Endodermal cell (in vitro differentiated cells): Measurements from ENCODE around the gene MTM1. TPM values are rescaled to one million over a fixed set of nuclear protein-coding genes. Genes with fewer than 3 reads are reported as not detected.
A peak's percentile ranks its signal among the peaks of the same experiment; 100 is the strongest.

Experiments used
- DNase-seq: peaks from one replicate; pipeline ENCODE4 v3.0.0-alpha.2; 2017
- H3K27ac ChIP-seq: 2 replicates; pipeline ENCODE4 v1.5.1; 2013; ENCODE audit warnings: mild to moderate bottlenecking, low read depth, low read length, moderate library complexity
- H3K27me3 ChIP-seq: 2 replicates; pipeline ENCODE4 v1.6.1; 2013; ENCODE audit warnings: mild to moderate bottlenecking, low read length, moderate library complexity; ENCODE audit not compliant: insufficient read depth, control insufficient read depth, poor library complexity, severe bottlenecking
- H3K36me3 ChIP-seq: 2 replicates; pipeline ENCODE4 v1.7.0; 2013; ENCODE audit warnings: mild to moderate bottlenecking, low read length, moderate library complexity; ENCODE audit not compliant: control insufficient read depth, insufficient read depth
- H3K4me1 ChIP-seq: one replicate; pipeline ENCODE4 v1.7.0; 2013; ENCODE audit warnings: low read length; ENCODE audit not compliant: control insufficient read depth, insufficient read depth
- H3K4me3 ChIP-seq: 2 replicates; pipeline ENCODE4 v1.5.1; 2013; ENCODE audit warnings: mild to moderate bottlenecking, low read length, moderate library complexity
- H3K9ac ChIP-seq: 2 replicates; pipeline ENCODE4 v1.6.1; 2013; ENCODE audit warnings: mild to moderate bottlenecking, low read length, moderate library complexity; ENCODE audit not compliant: poor library complexity, severe bottlenecking; ENCODE audit errors: extremely low read depth
- H3K9me3 ChIP-seq: 2 replicates; pipeline ENCODE4 v1.6.1; 2013; ENCODE audit warnings: mild to moderate bottlenecking, low read length, moderate library complexity; ENCODE audit not compliant: control insufficient read depth
- H3K27ac Mint-ChIP-seq: 2 replicates; pipeline ENCODE4 v1.8.0; 2020; ENCODE audit warnings: mixed read lengths
- H3K27me3 Mint-ChIP-seq: 2 replicates; pipeline ENCODE4 v1.8.0; 2021; ENCODE audit warnings: mild to moderate bottlenecking, mixed read lengths; ENCODE audit not compliant: insufficient read depth
- H3K36me3 Mint-ChIP-seq: 2 replicates; pipeline ENCODE4 v1.8.0; 2020; ENCODE audit warnings: low read depth, mixed read lengths
- H3K4me1 Mint-ChIP-seq: 2 replicates; pipeline ENCODE4 v1.8.0; 2020; ENCODE audit warnings: mixed read lengths
- H3K4me3 Mint-ChIP-seq: 2 replicates; pipeline ENCODE4 v1.8.0; 2020; ENCODE audit warnings: mild to moderate bottlenecking, moderate library complexity, mixed read lengths
- H3K9me3 Mint-ChIP-seq: 2 replicates; pipeline ENCODE4 v1.8.0; 2020; ENCODE audit warnings: mild to moderate bottlenecking, mixed read lengths
- CTCF ChIP-seq: fragments of 200-600 bp; sonication (generic); conservative IDR thresholded peaks from 2 replicates; pipeline ENCODE4 v1.5.0; 2021; ENCODE audit warnings: antibody characterized with exemption, mild to moderate bottlenecking
- whole genome bisulfite sequencing, 2 experiments: methylation state at CpG; one replicate each; pipeline versions ENCODE4 v1.1.5 to v1.1.7; 2013; ENCODE audit warnings: missing lambda C conversion rate in 2 of 2, mixed read lengths in 1 of 2; ENCODE audit not compliant: insufficient coverage in 1 of 2, insufficient read length in 1 of 2; 5-methylcytosine and 5-hydroxymethylcytosine counted together
- long read RNA-seq, 4 experiments: library from polyadenylated mRNA in 2 of 4; library from RNA in 1 of 4; library from capped mRNA in 1 of 4; stranded (forward) in 3 of 4; unstranded in 1 of 4; transcript quantifications; one replicate each; pipeline ENCODE4 v2.0.0, GENCODE V29; 2020 to 2021; ENCODE audit warnings: inconsistent platforms in 1 of 4
- polyA plus RNA-seq, 2 experiments: library from polyadenylated mRNA; stranded (reverse); fragments of 50-300 nt; gene quantifications; one replicate each; pipeline ENCODE4 v1.2.3, GENCODE V29; 2013
- total RNA-seq, 2 donors: library from RNA; stranded (reverse); fragmentation: NEBNext Ultra II Directional in 1 of 2; extraction: Animal tissue kit (Norgen Biotek cat#: 25700) in 1 of 2; gene quantifications; 2 replicates in 1 of 2; 3 replicates in 1 of 2; pipeline ENCODE4 v1.2.1, GENCODE V29; 2021

The MTM1 gene
- 1 to 10 TPM; 5.9 to 9.8 TPM for total RNA-seq
- 8.9 TPM for polyA plus RNA-seq (2013, experiment 1 of 2)
- polyA plus RNA-seq (2013, experiment 2 of 2) = 9.6 TPM
- long read RNA-seq, experiment 1, partial matches to known transcripts = 0 of 1 reads
- long read RNA-seq, experiment 1, other reads (novel, unspliced or antisense) = 1 of 1 reads
- long read RNA-seq, experiment 2, transcript MTM1-203 (15 exons, 3,593 nt) = major isoform, 14 of 19 reads
- long read RNA-seq, experiment 2, partial matches to known transcripts = 2 of 19 reads
- long read RNA-seq, experiment 2, other reads (novel, unspliced or antisense) = 3 of 19 reads
- long read RNA-seq, experiment 3, transcript MTM1-203 (15 exons, 3,593 nt) = major isoform, 22 of 32 reads
- long read RNA-seq, experiment 3, partial matches to known transcripts = 2 of 32 reads
- long read RNA-seq, experiment 3, other reads (novel, unspliced or antisense) = 7 of 32 reads
- long read RNA-seq, experiment 4, partial matches to known transcripts = 0 of 2 reads
- long read RNA-seq, experiment 4, other reads (novel, unspliced or antisense) = 1 of 2 reads

GRCh38 chrX:150568320-150569154, at the start of gene MTM1:
Gene MTM1, plus strand, starts transcription at chrX:150568621. Its CDS starts 23,994 bp downstream, at chrX:150592615.
- Histone ChIP-seq H3K4me3 (peak within 1 kb of the TSS; percentile 82), H3K36me3 (no peaks in the 10 kb centered on the region), H3K27ac (no peak within 1 kb of the TSS), H3K27me3 (no peaks in the 10 kb centered on the region), H3K4me1 (no peaks in the 10 kb centered on the region), H3K9me3 (no peaks in the 10 kb centered on the region), H3K9ac (peak within 1 kb of the TSS; percentile 25)
- H3K27me3 Mint-ChIP-seq = peaks cover 4% of the 10 kb centered on the region
- peak; percentile 96 for DNase-seq
- H3K27ac Mint-ChIP-seq = peak within 1 kb of the TSS; percentile 65
- peak within 1 kb of the TSS; percentile 63 for H3K4me3 Mint-ChIP-seq
- TF ChIP-seq CTCF = no peak
- whole genome bisulfite sequencing, 2 experiments = 0% methylated on average over 13 to 79 of the region's 89 CpGs
- peaks cover 15% of the 10 kb centered on the region for H3K4me1 Mint-ChIP-seq
- H3K9me3 Mint-ChIP-seq = peaks cover 47% of the 10 kb centered on the region
- no peaks in the 10 kb centered on the region for H3K36me3 Mint-ChIP-seq

- no peaks in the 10 kb centered on the region for H3K27me3 ChIP-seq
- peaks cover 5% of the 10 kb centered on the region for H3K4me1 Mint-ChIP-seq
- H3K9me3 ChIP-seq = no peaks in the 10 kb centered on the region
- H3K9ac ChIP-seq = no peak overlapping the region
- H3K4me3 ChIP-seq = no peak overlapping the region
- no peak for TF ChIP-seq CTCF
- H3K27ac ChIP-seq = no peak overlapping the region
- peaks cover 70% of the 10 kb centered on the region for H3K9me3 Mint-ChIP-seq
- H3K27me3 Mint-ChIP-seq = no peaks in the 10 kb centered on the region
- no peaks in the 10 kb centered on the region for H3K36me3 ChIP-seq
- no peak for DNase-seq
- 93 to 96% methylated on average over 2 of the region's 2 CpGs for WGBS, 2 experiments
- no peak overlapping the region for H3K4me3 Mint-ChIP-seq
- H3K27ac Mint-ChIP-seq = no peak overlapping the region
- no peaks in the 10 kb centered on the region for H3K4me1 ChIP-seq
- H3K36me3 Mint-ChIP-seq = no peaks in the 10 kb centered on the region
Observed at GRCh38 chrX:150522494-150522893, 45.9 kb upstream of the MTM1 start.

GRCh38 chrX:150525061-150525919, 43.1 kb upstream of the MTM1 start:
- no peak overlapping the region for H3K27ac ChIP-seq
- Mint-ChIP-seq H3K36me3 (no peaks in the 10 kb centered on the region), H3K4me1 (no peaks in the 10 kb centered on the region)

More at GRCh38 chrX:150525061-150525919, 43.1 kb upstream of the MTM1 start:
- Mint-ChIP-seq H3K27me3 (no peaks in the 10 kb centered on the region), H3K9me3 (peaks cover 67% of the 10 kb centered on the region), H3K27ac (no peak overlapping the region), H3K4me3 (no peak overlapping the region)
- H3K9ac ChIP-seq = no peak overlapping the region
- WGBS, 2 experiments = 95 to 100% methylated on average over 3 to 10 of the region's 10 CpGs
- no peaks in the 10 kb centered on the region for H3K4me1 ChIP-seq
- H3K27me3 ChIP-seq = no peaks in the 10 kb centered on the region
- no peak overlapping the region for H3K4me3 ChIP-seq
- no peaks in the 10 kb centered on the region for H3K36me3 ChIP-seq
- no peaks in the 10 kb centered on the region for H3K9me3 ChIP-seq
- no peak for DNase-seq
- TF ChIP-seq CTCF = no peak
